MM.1S (cell line): ENCODE data around the gene SYTL5.

Experiments used
- DNase-seq: peaks from one replicate; pipeline ENCODE4 v3.0.0-alpha.2; 2015
- H2AFZ ChIP-seq: fragments of 300-600 bp; sonication (generic); 2 replicates; pipeline ENCODE4 v1.6.0; 2016; ENCODE audit warnings: antibody characterized with exemption, low read length
- H3F3A ChIP-seq: fragments of 300-600 bp; sonication (generic); 2 replicates; pipeline ENCODE4 v1.6.1; 2016; ENCODE audit warnings: mild to moderate bottlenecking, antibody characterized with exemption, low read length, moderate library complexity, mixed read lengths; ENCODE audit not compliant: insufficient read depth
- H3K27ac ChIP-seq: fragments of 300-600 bp; sonication (generic); 2 replicates; pipeline ENCODE4 v1.5.1; 2016; ENCODE audit warnings: mild to moderate bottlenecking, low read length
- H3K27me3 ChIP-seq: fragments of 300-600 bp; sonication (generic); replicated peaks from 2 replicates; pipeline ENCODE4 v1.6.0; 2016; ENCODE audit warnings: low read length; ENCODE audit not compliant: insufficient read depth
- H3K36me3 ChIP-seq: fragments of 300-600 bp; sonication (generic); replicated peaks from 2 replicates; pipeline ENCODE4 v1.6.1; 2016; ENCODE audit warnings: mild to moderate bottlenecking, low read length, mixed read lengths; ENCODE audit not compliant: insufficient read depth
- H3K4me1 ChIP-seq: fragments of 300-600 bp; sonication (generic); 2 replicates; pipeline ENCODE4 v1.6.1; 2016; ENCODE audit warnings: low read length, mixed read lengths
- H3K4me2 ChIP-seq: fragments of 300-600 bp; sonication (generic); 2 replicates; pipeline ENCODE4 v1.6.0; 2016; ENCODE audit warnings: low read depth, low read length
- H3K4me3 ChIP-seq: fragments of 300-600 bp; sonication (generic); 2 replicates; pipeline ENCODE4 v1.5.1; 2016; ENCODE audit warnings: low read length, mixed read lengths
- H3K79me2 ChIP-seq: fragments of 300-600 bp; sonication (generic); 2 replicates; pipeline ENCODE4 v1.6.1; 2016; ENCODE audit warnings: mixed run types, low read length, mixed read lengths
- H3K9ac ChIP-seq: fragments of 300-600 bp; sonication (generic); 2 replicates; pipeline ENCODE4 v1.6.1; 2016; ENCODE audit warnings: low read length, mixed read lengths
- H3K9me2 ChIP-seq: fragments of 300-600 bp; sonication (generic); replicated peaks from 2 replicates; pipeline ENCODE4 v1.6.1; 2016; ENCODE audit warnings: mild to moderate bottlenecking, low read length, mixed read lengths; ENCODE audit not compliant: insufficient read depth
- H3K9me3 ChIP-seq: fragments of 300-600 bp; sonication (generic); replicated peaks from 2 replicates; pipeline ENCODE4 v1.6.1; 2016; ENCODE audit warnings: mild to moderate bottlenecking, low read length, mixed read lengths; ENCODE audit not compliant: insufficient read depth
- H4K20me1 ChIP-seq: fragments of 300-600 bp; sonication (generic); 2 replicates; pipeline ENCODE4 v1.6.1; 2016; ENCODE audit warnings: mild to moderate bottlenecking, low read length, moderate library complexity, mixed read lengths; ENCODE audit not compliant: insufficient read depth
- EZH2 ChIP-seq: fragments of 300-600 bp; sonication (generic); optimal IDR thresholded peaks from 2 replicates; pipeline ENCODE3; 2017; ENCODE audit warnings: low read depth, mild to moderate bottlenecking, antibody characterized with exemption, low read length, mixed read lengths
- EZH2phosphoT487 ChIP-seq: fragments of 300-600 bp; sonication (generic); IDR thresholded peaks from 2 replicates; pipeline ENCODE4 v1.6.1; 2018; ENCODE audit warnings: antibody characterized with exemption, low read length
- TF ChIP-seq, protein P1 (sequence below): fragments of 300-600 bp; sonication (generic); IDR thresholded peaks from 2 replicates; pipeline ENCODE4 v1.5.1; 2016; ENCODE audit warnings: antibody characterized with exemption, low read length, mixed read lengths

Gene SYTL5

DNA sequence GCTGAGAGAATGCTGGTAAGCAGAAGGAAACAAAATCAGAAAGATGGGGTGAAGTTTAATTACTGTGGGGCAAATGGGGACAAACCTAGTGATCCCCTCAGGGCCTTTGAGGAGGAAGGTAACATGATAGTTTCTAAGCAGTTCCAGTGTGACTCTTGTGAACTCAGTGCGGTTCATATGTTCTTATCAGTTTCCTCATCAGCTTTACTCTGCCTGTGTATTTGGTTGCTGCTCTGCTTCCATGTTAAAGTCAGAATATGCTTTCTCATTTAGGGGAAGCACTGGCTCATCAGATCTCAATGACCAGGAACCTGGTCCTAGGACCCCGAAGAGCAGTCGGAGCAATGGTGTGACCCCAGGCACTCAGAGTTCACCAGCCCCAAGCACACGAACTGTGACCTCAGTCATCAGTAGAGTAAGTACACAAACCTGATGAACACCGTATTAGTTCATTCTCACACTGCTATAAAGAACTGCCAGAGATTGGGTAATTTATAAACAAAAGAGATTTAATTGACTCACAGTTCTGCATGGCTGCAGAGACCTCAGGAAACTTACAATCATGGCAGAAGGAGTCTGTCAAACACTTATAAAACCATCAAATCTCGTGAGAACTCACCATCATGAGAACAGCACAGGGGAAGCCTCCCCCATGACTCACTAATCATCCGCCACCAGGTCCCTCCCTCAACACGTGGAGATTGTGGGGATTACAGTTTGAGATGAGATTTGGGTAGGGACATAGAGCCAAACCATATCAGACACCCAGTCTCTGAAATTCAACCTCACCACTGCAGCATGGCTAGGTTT is 83.0 kb downstream of the SYTL5 start:
- TF ChIP-seq EZH2: no peak
- TF ChIP-seq, protein P1, sequence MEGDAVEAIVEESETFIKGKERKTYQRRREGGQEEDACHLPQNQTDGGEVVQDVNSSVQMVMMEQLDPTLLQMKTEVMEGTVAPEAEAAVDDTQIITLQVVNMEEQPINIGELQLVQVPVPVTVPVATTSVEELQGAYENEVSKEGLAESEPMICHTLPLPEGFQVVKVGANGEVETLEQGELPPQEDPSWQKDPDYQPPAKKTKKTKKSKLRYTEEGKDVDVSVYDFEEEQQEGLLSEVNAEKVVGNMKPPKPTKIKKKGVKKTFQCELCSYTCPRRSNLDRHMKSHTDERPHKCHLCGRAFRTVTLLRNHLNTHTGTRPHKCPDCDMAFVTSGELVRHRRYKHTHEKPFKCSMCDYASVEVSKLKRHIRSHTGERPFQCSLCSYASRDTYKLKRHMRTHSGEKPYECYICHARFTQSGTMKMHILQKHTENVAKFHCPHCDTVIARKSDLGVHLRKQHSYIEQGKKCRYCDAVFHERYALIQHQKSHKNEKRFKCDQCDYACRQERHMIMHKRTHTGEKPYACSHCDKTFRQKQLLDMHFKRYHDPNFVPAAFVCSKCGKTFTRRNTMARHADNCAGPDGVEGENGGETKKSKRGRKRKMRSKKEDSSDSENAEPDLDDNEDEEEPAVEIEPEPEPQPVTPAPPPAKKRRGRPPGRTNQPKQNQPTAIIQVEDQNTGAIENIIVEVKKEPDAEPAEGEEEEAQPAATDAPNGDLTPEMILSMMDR: no peak
- TF ChIP-seq EZH2phosphoT487: no peak
- no peak overlapping the region for H3K4me3 ChIP-seq
- no peak overlapping the region for H3K27ac ChIP-seq
- no peak for DNase-seq
- H2AFZ ChIP-seq: no peak overlapping the region
- no peaks in the 10 kb centered on the region for H3K9me3 ChIP-seq
- no peaks in the 10 kb centered on the region for H3K27me3 ChIP-seq
- H3K9ac ChIP-seq: no peak overlapping the region
- no peak overlapping the region for H3K4me2 ChIP-seq
- H3K9me2 ChIP-seq: no peaks in the 10 kb centered on the region
- H4K20me1 ChIP-seq: no peaks in the 10 kb centered on the region
- H3K36me3 ChIP-seq: no peaks in the 10 kb centered on the region
- H3K79me2 ChIP-seq: no peaks in the 10 kb centered on the region
- H3K4me1 ChIP-seq: 0 out of 2 replicates have a peak, but pooled peaks cover 7% of the 10 kb centered on the region
- H3F3A ChIP-seq: no peaks in the 10 kb centered on the region

GRCh38 chrX:38095971-38096529 is 89.7 kb downstream of the SYTL5 start:
- Histone ChIP-seq H3K79me2 (no peaks in the 10 kb centered on the region), H3K9me2 (no peaks in the 10 kb centered on the region), H3K27me3 (no peaks in the 10 kb centered on the region), H3K9me3 (no peaks in the 10 kb centered on the region), H4K20me1 (no peaks in the 10 kb centered on the region), H3K36me3 (no peaks in the 10 kb centered on the region), H3F3A (no peaks in the 10 kb centered on the region), H3K9ac (no peak overlapping the region), H3K27ac (no peak overlapping the region), H2AFZ (0 out of 2 replicates have a peak overlapping the region, but pooled peaks have one; percentile 25), H3K4me1 (no peaks in the 10 kb centered on the region), H3K4me2 (peak overlapping the region; percentile 44; the same call in 1 of the 2 replicates), H3K4me3 (0 out of 2 replicates have a peak overlapping the region, but pooled peaks have one; percentile 23)
- no peak for DNase-seq
- TF ChIP-seq, protein P1: no peak
- TF ChIP-seq EZH2phosphoT487 (no peak), EZH2 (no peak)

DNA sequence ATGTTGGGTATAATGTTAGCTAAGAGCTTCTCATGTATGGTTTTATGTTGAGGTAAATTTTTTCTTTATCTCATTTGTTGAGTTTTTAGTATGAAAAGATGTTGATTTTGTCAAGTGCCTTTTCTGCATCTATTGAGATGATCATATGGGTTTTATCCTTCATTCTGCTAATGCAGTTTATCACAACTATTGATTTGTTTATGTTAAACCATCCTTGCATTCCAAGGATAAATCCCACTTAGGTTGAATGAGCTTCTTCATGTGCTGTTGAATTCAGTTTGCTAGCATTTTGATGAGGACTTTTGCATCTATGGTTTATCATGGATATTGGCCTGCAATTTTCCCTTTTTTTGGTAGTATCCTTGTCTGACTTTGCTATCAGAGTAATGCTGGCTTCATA is 93.3 kb downstream of the SYTL5 start:
- TF ChIP-seq EZH2 (no peak), EZH2phosphoT487 (no peak)
- TF ChIP-seq, protein P1: no peak
- Histone ChIP-seq H3K9me2 (no peaks in the 10 kb centered on the region), H2AFZ (no peak overlapping the region), H3K79me2 (no peaks in the 10 kb centered on the region), H3K4me3 (no peak overlapping the region), H3K36me3 (no peaks in the 10 kb centered on the region), H3K4me2 (no peak overlapping the region), H3K9me3 (no peaks in the 10 kb centered on the region), H4K20me1 (no peaks in the 10 kb centered on the region), H3K4me1 (peaks cover 18% of the 10 kb centered on the region), H3K27me3 (no peaks in the 10 kb centered on the region), H3F3A (peaks cover 10% of the 10 kb centered on the region; the same call in 1 of the 2 replicates), H3K9ac (no peak overlapping the region), H3K27ac (no peak overlapping the region)
- no peak for DNase-seq
